Stimulated activated CD8-positive, alpha-beta memory T cell treated with anti-CD3 and anti-CD28 coated beads, Interleukin-15, amount 100 ng/mL, for 1 hour (primary cell): Measurements from ENCODE around the gene WARS2.

Experiments used
- DNase-seq: peaks from one replicate; pipeline ENCODE4 v3.0.0-alpha.2; 2020; ENCODE audit warnings: low read depth

The WARS2 gene

DNA sequence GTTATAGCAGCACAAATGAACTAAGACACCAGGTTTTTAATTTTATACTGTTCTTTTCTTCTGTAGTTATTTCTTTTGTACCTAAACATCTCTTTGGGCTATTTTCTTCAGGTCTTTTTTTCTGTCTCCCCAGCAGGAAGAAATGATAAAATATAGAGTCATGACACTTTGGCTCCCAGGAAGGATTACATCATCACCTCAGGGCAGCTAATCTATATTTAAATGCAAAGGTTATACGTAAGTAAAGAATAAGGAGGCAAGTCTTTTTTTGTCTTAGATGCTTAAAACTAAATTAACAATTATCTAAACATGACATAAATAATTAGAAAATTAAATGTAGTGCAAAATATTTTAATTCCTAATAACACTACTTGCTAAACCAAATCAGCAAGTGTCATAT is 57.0 kb downstream of the WARS2 start:
- no peak for DNase-seq

DNA sequence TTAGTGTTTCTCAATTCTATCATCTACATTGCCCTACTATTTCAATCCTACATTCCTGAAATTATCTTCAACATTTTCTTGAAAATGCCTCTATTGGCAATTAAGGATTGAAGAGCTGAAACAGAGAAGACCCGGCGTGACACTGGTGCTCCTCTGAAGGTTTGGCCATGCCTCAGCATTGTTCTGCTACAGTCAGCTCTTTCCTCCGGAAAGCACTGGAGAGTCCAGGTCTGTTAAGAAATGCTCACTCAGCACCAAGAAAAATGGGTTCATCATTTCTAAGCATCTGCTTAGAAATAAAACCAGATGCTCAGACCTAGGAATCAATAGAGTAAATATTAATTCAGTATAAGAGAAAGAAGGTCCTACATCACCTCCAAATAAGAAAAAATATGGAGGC is 58.8 kb downstream of the WARS2 start:
- DNase-seq: no peak

- no peak for DNase-seq
Measured at GRCh38 chr1:119081267-119081666, 59.2 kb downstream of the WARS2 start.

- no peak for DNase-seq
Measured at GRCh38 chr1:119080586-119080985, 59.9 kb downstream of the WARS2 start.

GRCh38 chr1:119079881-119080280 is 60.6 kb downstream of the WARS2 start:
- DNase-seq: no peak

GRCh38 chr1:119075614-119076013 is 64.8 kb downstream of the WARS2 start:
- no peak for DNase-seq

- no peak for DNase-seq
Measured at GRCh38 chr1:119071321-119071720, 69.1 kb downstream of the WARS2 start.

DNA sequence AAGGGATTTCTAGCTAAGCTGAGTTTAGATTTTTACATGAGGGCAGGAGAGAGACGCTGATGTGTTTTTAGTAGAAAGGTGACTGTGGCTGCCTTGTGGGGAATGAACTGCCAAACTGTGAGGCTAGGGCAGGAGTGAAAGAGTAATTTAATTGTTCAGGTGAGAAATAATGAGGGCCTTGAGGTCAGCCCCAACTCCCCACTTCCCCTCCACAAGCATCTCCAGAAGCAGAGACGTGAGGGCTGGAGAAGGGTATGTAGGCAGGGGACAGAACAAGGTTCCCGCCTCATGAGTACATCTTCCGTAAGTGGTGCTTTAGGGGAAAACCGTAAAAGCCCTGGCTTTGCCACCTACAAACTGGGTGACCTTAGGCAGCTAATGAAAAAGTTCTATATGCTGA is 70.8 kb downstream of the WARS2 start:
- no peak for DNase-seq

DNA sequence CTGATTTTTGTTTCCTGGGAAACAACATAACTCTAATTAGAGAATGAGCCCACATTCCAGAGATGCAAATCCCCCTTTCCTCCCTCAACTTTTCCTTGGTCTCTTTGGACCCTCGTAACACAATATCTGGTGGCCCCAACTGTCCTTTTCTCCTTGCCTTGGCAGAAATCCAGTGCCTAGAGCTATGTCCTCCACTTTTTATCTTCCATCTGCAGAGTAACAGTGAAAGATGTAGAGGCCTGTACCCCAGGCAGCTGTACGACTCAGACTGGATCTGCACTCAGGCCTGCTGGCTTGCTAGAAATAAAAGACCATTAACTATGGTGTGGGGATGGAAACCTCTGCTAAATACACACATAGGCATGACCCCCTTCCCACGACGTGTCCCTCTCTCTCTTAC is 72.0 kb downstream of the WARS2 start:
- DNase-seq: no peak

DNA sequence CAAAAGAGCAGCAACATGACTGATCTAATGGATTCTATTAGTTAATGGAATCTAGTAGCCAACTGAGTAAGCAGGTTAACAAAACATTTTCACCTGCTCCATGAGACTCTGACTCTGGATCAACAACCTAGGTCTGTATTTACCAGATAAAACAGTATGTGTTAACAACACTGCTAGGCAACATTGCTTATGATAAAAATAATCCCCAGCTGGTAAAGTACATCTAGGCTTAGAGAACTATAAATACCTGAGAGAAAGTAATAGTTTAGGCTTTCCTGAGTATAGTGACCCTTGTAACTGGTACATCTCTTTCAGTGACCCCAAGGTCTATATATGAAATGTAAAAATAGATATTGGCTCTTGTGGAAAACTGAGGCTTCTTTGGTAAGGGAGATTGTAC is 78.8 kb downstream of the WARS2 start:
- no peak for DNase-seq

DNA sequence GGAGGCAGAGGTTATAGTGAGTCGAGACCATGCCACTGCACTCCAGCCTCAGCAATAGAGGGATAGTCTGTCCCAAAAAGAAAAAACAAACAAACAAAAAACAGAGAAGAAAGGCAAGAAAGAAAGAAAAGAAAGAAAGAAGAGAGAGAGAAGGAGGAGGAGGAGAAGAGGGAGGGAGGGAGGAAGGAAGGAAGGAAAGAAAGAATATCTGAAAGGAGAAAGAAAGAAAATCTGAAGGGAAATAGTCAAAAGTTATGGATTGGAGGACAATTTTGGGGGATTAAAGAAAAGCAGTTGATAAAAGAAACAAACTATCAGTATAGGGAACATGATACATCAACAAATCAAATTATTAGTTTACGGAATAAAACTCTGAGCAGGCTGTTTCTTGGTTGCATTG is 84.9 kb downstream of the WARS2 start:
- DNase-seq: no peak

- DNase-seq: no peak
Measured at GRCh38 chr1:119053917-119054316, 86.5 kb downstream of the WARS2 start.

GRCh38 chr1:119052267-119052666 is 88.2 kb downstream of the WARS2 start:
- no peak for DNase-seq

DNA sequence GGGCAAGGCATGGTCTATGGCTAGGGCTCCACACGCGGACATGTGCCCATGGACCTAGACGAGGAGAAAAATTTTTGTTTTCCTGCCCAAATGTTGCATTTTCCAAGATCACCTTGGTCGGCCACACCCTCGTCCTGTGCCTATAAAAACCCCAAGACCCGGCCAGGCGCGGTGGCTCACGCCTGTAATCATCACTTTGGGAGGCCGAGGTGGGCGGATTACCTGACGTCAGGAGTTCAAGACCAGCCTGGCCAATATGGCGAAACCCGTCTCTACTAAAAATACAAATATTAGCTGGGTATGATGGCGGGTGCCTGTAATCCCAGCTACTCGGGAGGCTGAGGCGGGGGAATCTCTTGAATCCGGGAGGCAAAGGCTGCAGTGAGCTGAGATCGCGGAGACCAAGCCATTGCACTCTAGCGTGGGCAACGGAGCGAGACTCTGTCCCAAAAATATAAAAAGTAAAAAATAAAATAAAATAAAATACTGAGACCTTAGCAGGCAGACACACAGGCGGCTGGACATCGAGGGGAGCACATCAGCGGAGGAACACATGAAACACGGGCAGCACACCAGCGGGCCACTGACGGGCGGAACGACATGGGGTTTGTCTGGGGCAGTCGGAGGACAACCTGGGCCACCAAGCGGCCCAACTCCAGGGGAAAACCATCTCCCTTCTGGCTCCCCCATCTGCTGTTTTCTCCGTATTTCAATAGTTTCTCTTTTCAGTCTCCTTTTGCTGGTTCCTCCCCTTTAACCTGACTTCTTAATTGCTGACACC is 91.6 kb downstream of the WARS2 start:
- no peak for DNase-seq

- no peak for DNase-seq
Measured at GRCh38 chr1:119046785-119047438, 93.5 kb downstream of the WARS2 start.

DNA sequence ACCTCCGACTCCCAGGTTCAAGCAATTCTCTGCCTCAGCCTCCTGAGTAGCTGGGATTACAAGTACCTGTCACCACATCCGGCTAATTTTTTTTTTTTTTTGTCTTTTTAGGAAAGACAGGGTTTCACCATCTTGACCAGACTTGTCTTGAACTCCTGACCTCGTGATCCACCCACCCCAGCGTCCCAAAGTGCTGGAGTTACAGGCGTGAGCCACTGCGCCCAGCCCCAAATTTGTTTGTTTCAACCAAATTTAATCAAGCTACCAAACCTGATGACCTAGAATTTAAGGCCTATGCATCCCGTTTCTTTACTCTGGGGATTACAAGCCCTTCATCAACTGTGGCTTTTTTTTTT is 94.0 kb downstream of the WARS2 start:
- no peak for DNase-seq

GRCh38 chr1:119045096-119045746 is 95.2 kb downstream of the WARS2 start:
- DNase-seq: no peak

DNA sequence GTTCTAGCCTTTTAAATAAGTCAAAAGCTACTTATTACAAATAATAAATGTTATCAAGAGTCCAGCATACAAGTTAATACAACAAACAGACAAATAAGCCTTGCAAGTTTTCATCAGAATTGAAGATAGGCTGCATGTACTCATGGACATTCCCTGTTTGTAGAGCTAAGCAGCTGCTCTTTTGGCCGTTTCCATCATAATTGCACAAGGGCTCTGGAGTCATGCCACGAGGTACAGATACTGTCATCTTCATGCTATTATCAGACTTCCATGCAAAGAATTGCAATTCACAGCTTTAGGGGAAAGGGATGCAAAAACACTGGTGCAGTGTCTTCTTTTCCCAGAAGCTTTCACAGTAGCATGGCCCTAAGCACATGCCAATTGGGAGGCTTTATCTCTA is 99.5 kb downstream of the WARS2 start:
- no peak for DNase-seq

DNA sequence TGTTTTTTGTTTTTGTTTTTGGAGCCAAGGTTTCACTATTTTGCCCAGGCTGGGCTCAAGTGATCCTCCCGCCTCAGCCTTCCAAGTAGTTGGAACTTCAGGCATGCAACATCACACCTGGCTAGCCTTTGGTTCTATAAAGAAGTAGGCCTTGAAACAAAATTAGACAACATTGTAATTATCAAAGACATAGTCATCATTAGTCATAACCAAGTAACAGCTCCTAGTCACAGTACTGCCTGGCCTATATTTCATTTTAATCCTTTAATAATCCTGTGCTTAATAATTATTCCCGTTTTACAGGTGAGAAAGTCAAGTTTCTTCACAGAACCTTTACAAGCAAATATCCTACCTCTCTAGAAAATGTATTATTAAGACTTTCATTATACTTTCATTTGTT is 100.0 kb downstream of the WARS2 start:
- no peak for DNase-seq

DNA sequence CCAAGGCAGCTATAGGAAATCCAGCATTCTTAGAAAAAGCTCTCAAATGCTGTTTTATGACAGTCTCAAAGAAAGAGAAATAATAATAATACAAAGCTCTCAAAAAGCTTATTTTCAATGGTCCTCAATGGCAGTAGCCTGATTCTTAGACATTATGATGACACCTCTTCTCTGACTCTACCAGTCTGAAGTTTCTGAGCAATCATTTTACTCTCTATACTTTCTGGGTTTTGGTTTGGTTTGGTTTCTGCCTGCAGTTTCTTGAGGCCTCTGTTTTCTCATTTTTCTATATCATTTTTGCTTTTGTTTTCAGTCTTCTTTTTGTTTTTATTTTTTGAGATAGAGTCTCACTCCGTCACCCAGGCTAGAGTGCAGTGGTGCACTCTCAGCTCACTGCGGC is 102.1 kb downstream of the WARS2 start:
- no peak for DNase-seq

- DNase-seq: no peak
Measured at GRCh38 chr1:119034359-119034758, 106.1 kb downstream of the WARS2 start.

DNA sequence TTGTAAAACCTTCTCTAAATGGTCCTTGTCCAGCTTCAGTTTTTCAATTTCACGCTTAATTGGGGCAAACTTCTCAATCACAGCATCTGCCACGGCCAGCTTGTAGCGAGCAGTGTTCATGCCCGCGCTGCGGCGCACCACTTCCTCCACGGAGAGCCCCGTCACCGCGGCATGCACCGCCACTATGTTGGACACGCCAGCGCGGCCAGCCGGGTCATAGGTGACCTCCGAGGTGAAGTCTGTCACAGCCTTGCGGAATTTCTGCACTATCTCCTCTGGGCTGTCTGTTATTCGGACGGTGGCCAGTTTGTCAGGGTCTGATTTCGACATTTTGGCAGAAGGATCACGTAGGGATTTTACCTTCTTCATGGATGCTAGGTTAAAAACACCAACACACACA is 107.5 kb downstream of the WARS2 start:
- no peak for DNase-seq

GRCh38 chr1:119027759-119028158 is 112.7 kb downstream of the WARS2 start:
- no peak for DNase-seq

DNA sequence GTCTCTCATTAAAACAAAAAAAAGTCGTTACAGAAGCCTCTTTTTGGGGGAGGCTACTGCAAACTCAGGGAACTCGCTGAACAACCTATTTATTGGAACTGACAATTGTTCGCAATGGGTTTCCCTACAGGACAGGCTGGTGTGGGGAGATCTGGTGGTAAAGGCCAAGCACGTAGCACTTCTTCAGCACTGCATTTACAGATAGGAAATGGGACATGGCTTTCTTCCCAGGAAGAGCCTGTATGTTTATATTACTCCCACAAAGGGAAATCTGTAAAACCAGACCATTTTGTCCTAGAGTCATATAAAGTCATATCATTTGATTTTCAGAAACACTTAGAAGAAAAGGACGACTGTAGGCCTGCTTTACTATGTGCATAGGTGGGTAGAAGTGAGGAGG is 113.5 kb downstream of the WARS2 start:
- DNase-seq: no peak
